ENCODE results near the gene SH3PXD2A.
"Not testable (repeated sequence)": the region's sequence is repeated elsewhere in the genome, so short reads cannot be mapped to it uniquely, and the experiment has no call there.

Gene SH3PXD2A

GRCh38 chr10:103832806-103833205, 22.6 kb downstream of the SH3PXD2A start:
- no peak for DNase-seq (ENCODE audit: low read depth)

GRCh38 chr10:103829838-103830465, 25.4 kb downstream of the SH3PXD2A start:
- DNase-seq (ENCODE audit: low read depth), result no peak

- no peak for DNase-seq (ENCODE audit: low read depth)
Observed at GRCh38 chr10:103829278-103829677, 26.1 kb downstream of the SH3PXD2A start.

GRCh38 chr10:103828587-103829197, 26.7 kb downstream of the SH3PXD2A start:
- no peak for DNase-seq (ENCODE audit: low read depth)

GRCh38 chr10:103828107-103828506, 27.3 kb downstream of the SH3PXD2A start:
- DNase-seq (ENCODE audit: low read depth), result no peak

GRCh38 chr10:103826885-103827284, 28.5 kb downstream of the SH3PXD2A start:
- DNase-seq (ENCODE audit: low read depth), result no peak

GRCh38 chr10:103824281-103824680, 31.1 kb downstream of the SH3PXD2A start:
- DNase-seq (ENCODE audit: low read depth), result no peak

GRCh38 chr10:103823706-103824272, 31.6 kb downstream of the SH3PXD2A start:
- no peak for DNase-seq (ENCODE audit: low read depth)

GRCh38 chr10:103822800-103823199, 32.6 kb downstream of the SH3PXD2A start:
- DNase-seq (ENCODE audit: low read depth), result no peak

GRCh38 chr10:103822107-103822716, 33.2 kb downstream of the SH3PXD2A start:
- DNase-seq (ENCODE audit: low read depth), result no peak

GRCh38 chr10:103820101-103821062, 35.0 kb downstream of the SH3PXD2A start:
- DNase-seq (ENCODE audit: low read depth), result no peak

- no peak for DNase-seq (ENCODE audit: low read depth)
Observed at GRCh38 chr10:103819493-103819892, 35.9 kb downstream of the SH3PXD2A start.

- no peak for DNase-seq (ENCODE audit: low read depth)
Observed at GRCh38 chr10:103818765-103819374, 36.5 kb downstream of the SH3PXD2A start.

GRCh38 chr10:103818105-103818504, 37.3 kb downstream of the SH3PXD2A start:
- DNase-seq (ENCODE audit: low read depth), result no peak

GRCh38 chr10:103816431-103816830, 38.9 kb downstream of the SH3PXD2A start:
- DNase-seq (ENCODE audit: low read depth), result no peak

GRCh38 chr10:103814626-103815370, 40.6 kb downstream of the SH3PXD2A start:
- no peak for DNase-seq (ENCODE audit: low read depth)

GRCh38 chr10:103814105-103814504, 41.3 kb downstream of the SH3PXD2A start:
- no peak for DNase-seq (ENCODE audit: low read depth)

- DNase-seq (ENCODE audit: low read depth), result not testable (repeated sequence)
Observed at GRCh38 chr10:103813312-103813711, 42.1 kb downstream of the SH3PXD2A start.

- DNase-seq (ENCODE audit: low read depth), result no peak
Observed at GRCh38 chr10:103812432-103812831, 42.9 kb downstream of the SH3PXD2A start.

- no peak for DNase-seq (ENCODE audit: low read depth)
Observed at GRCh38 chr10:103812004-103812403, 43.4 kb downstream of the SH3PXD2A start.

GRCh38 chr10:103811463-103811862, 43.9 kb downstream of the SH3PXD2A start:
- DNase-seq (ENCODE audit: low read depth), result no peak
